H1 (cell line): ENCODE results near the gene MTCH1. TPM values are rescaled to one million over a fixed set of nuclear protein-coding genes. Genes with fewer than 3 reads are reported as not detected.
A peak's percentile ranks its signal among the peaks of the same experiment; 100 is the strongest.

Source experiments
- ASH2L ChIP-seq: fragments of 200-600, 300-600 bp; sonication (generic); IDR thresholded peaks from one replicate; pipeline ENCODE4 v1.7.1; 2017; ENCODE audit warnings: low read length
- BACH1 ChIP-seq: IDR thresholded peaks from 2 replicates; pipeline ENCODE4 v1.6.1; 2012; ENCODE audit warnings: low read length, improper control_type of control experiment
- CEBPB ChIP-seq: IDR thresholded peaks from 2 replicates; pipeline ENCODE4 v1.6.1; 2012; ENCODE audit warnings: low read depth, low read length
- CHD2 ChIP-seq: IDR thresholded peaks from 2 replicates; pipeline ENCODE4 v1.6.1; 2012; ENCODE audit warnings: low read length, improper control_type of control experiment
- CTCF ChIP-seq, 3 experiments: IDR thresholded peaks; 1 replicate in 2 of 3; 2 replicates in 1 of 3; pipeline versions ENCODE4 v1.5.1 to v1.6.1; 2011; ENCODE audit warnings: low read length in 3 of 3, mild to moderate bottlenecking in 3 of 3, inconsistent platforms in 2 of 3, low read depth in 1 of 3, moderate library complexity in 1 of 3; ENCODE audit not compliant: insufficient read depth in 1 of 3; ENCODE audit errors: control extremely low read depth in 1 of 3
- EGR1 ChIP-seq: IDR thresholded peaks from 2 replicates; pipeline ENCODE4 v1.6.1; 2011; ENCODE audit warnings: low read depth, low read length, borderline replicate concordance
- GTF2F1 ChIP-seq: IDR thresholded peaks from 2 replicates; pipeline ENCODE4 v1.6.1; 2012; ENCODE audit warnings: low read depth, low read length, improper control_type of control experiment, borderline replicate concordance
- HDAC2 ChIP-seq, 2 experiments: fragments of 300-600 bp in 1 of 2; sonication (generic) in 1 of 2; IDR thresholded peaks; 2 replicates each; pipeline ENCODE4 v1.6.1; 2011 to 2012; ENCODE audit warnings: low read depth in 2 of 2, low read length in 2 of 2, mild to moderate bottlenecking in 2 of 2, moderate library complexity in 2 of 2, borderline replicate concordance in 1 of 2, inconsistent platforms in 1 of 2
- KDM1A ChIP-seq: fragments of 200-600, 300-600 bp; sonication (generic); IDR thresholded peaks from 2 replicates; pipeline ENCODE4 v1.7.1; 2016; ENCODE audit warnings: mild to moderate bottlenecking, low read length, borderline replicate concordance
- YY1 ChIP-seq: IDR thresholded peaks from 2 replicates; pipeline ENCODE4 v1.6.1; 2011; ENCODE audit warnings: low read depth, mild to moderate bottlenecking, low read length
- polyA plus RNA-seq, 7 experiments: library from polyadenylated mRNA; depleted of rRNA in 3 of 7; stranded (reverse) in 5 of 7; unstranded in 2 of 7; fragments of >200 nt in 5 of 7; fragments of 200-250 nt in 2 of 7; gene quantifications; 1 replicate in 5 of 7; 2 replicates in 1 of 7; 4 replicates in 1 of 7; pipeline versions ENCODE4 v1.2.1 to v1.2.3, GENCODE V29; 2011 to 2013; ENCODE audit warnings: missing spikeins in 2 of 7, mixed read lengths in 2 of 7
- total RNA-seq: library from RNA; stranded (reverse); fragmentation: NEBNext Ultra II Directional; extraction: Animal tissue kit (Norgen Biotek cat#: 25700); gene quantifications from 2 replicates; pipeline ENCODE4 v1.2.1, GENCODE V29; 2021

Gene MTCH1
- total and polyA plus RNA-seq, 2 of the 8 experiments (the other 6 are each of a cell fraction or from before 2014, with no cell fraction given), result 169 to 214 TPM

GRCh38 chr6:37018198-37019064 is 32.4 kb upstream of the MTCH1 start (continued):
- TF ChIP-seq CTCF (IDR thresholded peaks at IDR 0.05; ENCODE audit: control extremely low read depth in 1 of 3, insufficient read depth in 1 of 3, low read depth in 1 of 3, low read length in 3 of 3) (peak; percentile 97 to 100 (median 97)), BACH1 (no peak), HDAC2 (IDR thresholded peaks at IDR 0.05; ENCODE audit: borderline replicate concordance in 1 of 2, low read depth in 2 of 2, low read length in 2 of 2) (no peak), ASH2L (no peak), YY1 (peak; percentile 74), CHD2 (no peak), CEBPB (no peak), KDM1A (peak; percentile 81; the same call in 1 of the 2 replicates), GTF2F1 (no peak), EGR1 (no peak)
